Ishikawa (cell line): ENCODE measurements around the gene MT1H.

Experiments
- MAX ChIP-seq: IDR thresholded peaks from 2 replicates; pipeline ENCODE4 v1.6.1; 2012
- TAF1 ChIP-seq: IDR thresholded peaks from 2 replicates; pipeline ENCODE4 v1.6.1; 2012; ENCODE audit warnings: low read depth, mild to moderate bottlenecking
- USF1 ChIP-seq: IDR thresholded peaks from 2 replicates; pipeline ENCODE4 v1.6.1; 2012
- YY1 ChIP-seq: IDR thresholded peaks from 2 replicates; pipeline ENCODE4 v1.6.1; 2012; ENCODE audit warnings: low read depth

- TF ChIP-seq YY1 = no peak
- no peak for TF ChIP-seq MAX
- TF ChIP-seq TAF1 = no peak
- no peak for TF ChIP-seq USF1
These were observed 15.4 kb downstream of the MT1H start for GRCh38 chr16:56684926-56685590.
